Jurkat, Clone E6-1 (cell line): ENCODE measurements around the gene KRTAP5-8.
"Not testable (repeated sequence)": the region's sequence is repeated elsewhere in the genome, so short reads cannot be mapped to it uniquely, and the experiment has no call there.

Source experiments
- DNase-seq: peaks from one replicate; pipeline ENCODE4 v3.0.0-alpha.2; 2011; ENCODE audit warnings: low read depth, low spot score
- H3K4me3 ChIP-seq: 2 replicates; pipeline ENCODE4 v1.5.1; 2011; ENCODE audit warnings: mild to moderate bottlenecking, low read length, control low read depth, moderate library complexity

Gene KRTAP5-8

GRCh38 chr11:71566626-71567599, 29.1 kb downstream of the KRTAP5-8 start:
- H3K4me3 ChIP-seq, DNase-seq: not testable (repeated sequence)

GRCh38 chr11:71567633-71568032, 29.8 kb downstream of the KRTAP5-8 start:
- not testable (repeated sequence) for H3K4me3 ChIP-seq, DNase-seq

DNA sequence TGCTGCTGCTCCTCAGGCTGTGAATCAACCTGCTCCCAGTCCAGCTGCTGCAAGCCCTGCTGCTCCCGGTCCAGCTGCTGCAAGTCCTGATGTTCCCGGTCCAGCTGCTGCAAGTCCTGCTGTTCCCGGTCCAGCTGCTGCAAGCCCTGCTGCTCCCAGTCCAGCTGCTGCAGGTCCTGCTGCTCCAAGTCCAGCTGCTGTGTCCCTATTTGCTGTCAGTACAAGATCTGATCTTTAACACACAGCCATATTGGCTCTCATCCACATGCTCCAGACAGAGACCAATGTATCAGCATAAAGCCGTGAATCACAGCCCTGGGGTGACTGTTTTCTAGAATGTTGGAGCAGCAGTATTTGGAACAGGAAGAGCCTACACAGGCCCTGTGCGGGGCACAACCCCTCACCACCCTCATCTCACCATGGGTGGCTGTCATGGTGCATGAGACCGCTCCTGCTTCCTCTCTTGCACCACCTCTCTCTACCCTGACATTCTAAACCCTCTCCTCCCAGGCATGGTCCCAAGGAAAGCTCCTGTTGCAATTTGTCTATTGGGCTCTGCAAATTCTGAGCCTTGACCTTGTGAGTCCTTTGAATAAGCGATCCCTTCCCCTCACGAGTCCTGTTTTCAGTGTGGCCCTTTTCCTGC, 31.0 kb downstream of the KRTAP5-8 start:
- H3K4me3 ChIP-seq = no peak overlapping the region
- no peak for DNase-seq

GRCh38 chr11:71571101-71571850, 33.5 kb downstream of the KRTAP5-8 start:
- not testable (repeated sequence) for H3K4me3 ChIP-seq, DNase-seq

GRCh38 chr11:71572811-71573210, 35.0 kb downstream of the KRTAP5-8 start:
- H3K4me3 ChIP-seq = no peak overlapping the region
- DNase-seq = no peak

GRCh38 chr11:71574418-71574817, 36.6 kb downstream of the KRTAP5-8 start:
- DNase-seq = no peak
- H3K4me3 ChIP-seq = no peak overlapping the region

DNA sequence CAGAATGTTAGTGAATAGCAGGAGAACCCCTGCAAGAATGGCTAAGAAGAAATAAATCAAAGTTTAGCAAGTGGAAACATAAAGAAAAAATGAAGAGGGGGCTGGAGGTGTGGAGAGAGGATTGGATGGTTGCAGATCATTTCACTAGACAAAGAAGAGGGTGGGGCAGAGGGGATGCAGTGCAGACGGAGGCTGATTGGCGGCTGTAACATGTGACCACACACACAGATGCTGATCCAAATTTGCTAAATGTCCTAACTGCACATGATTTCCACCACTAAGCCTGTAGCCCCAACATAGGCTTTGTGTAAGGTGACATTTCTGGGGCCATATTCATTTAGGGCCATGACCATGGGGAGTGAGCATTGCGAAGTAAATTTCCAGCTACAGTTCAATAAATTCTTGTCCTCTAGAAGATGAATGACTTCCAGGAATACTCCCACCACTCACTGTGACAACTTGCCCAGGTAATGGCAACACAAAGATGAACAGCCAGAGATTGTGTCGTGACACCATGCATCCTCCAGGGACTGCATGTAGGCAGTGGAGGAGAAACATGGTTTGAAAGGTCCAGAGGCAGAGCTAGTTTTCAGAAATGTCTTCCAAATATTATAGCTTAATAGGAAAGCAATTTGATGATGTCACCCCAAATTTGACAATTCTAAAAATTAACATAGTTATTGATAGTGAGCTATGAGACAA, 38.0 kb downstream of the KRTAP5-8 start:
- no peak for DNase-seq
- no peak overlapping the region for H3K4me3 ChIP-seq

GRCh38 chr11:71576688-71577465, 39.1 kb downstream of the KRTAP5-8 start:
- H3K4me3 ChIP-seq, DNase-seq: not testable (repeated sequence)

DNA sequence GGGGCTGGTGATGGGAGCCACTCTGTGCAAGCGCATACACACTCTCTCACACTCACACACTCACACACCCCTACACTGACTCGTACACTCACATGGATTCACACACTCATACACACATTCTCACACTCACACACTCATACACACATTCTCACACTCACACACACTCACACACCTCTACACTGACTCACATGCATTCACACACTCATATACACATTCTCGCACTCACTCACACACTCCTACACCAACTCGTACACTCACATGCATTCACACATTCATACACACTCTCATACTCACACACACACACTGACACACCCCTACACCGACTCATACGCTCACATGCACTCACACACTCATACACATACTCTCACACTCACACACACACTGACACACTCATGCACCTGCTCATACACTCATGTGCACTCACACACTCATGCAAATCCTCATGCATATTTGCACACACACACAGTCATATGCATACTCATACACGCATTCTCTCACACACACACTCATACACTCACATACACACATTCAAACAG, 39.7 kb downstream of the KRTAP5-8 start:
- no peak overlapping the region for H3K4me3 ChIP-seq
- no peak for DNase-seq

DNA sequence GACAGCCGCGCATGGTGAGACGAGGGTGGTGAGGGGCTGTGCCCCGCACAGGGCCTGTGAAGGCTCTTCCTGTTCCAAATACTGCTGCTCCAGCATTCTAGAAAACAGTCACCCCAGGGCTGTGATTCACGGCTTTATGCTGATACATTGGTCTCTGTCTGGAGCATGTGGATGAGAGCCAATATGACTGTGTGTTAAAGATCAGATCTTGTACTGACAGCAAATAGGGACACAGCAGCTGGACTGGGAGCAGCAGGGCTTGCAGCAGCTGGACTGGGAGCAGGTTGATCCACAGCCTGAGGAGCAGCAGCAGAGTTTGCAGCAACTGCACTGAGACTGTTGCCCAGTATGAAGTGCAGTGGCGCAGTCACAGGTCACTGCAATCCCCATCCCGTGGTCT, 41.7 kb downstream of the KRTAP5-8 start:
- DNase-seq, H3K4me3 ChIP-seq: not testable (repeated sequence)

GRCh38 chr11:71580057-71581003, 42.5 kb downstream of the KRTAP5-8 start:
- peak; percentile 33 for DNase-seq
- H3K4me3 ChIP-seq = no peak overlapping the region

- H3K4me3 ChIP-seq = no peak overlapping the region
- DNase-seq = no peak
These were observed 44.0 kb downstream of the KRTAP5-8 start for GRCh38 chr11:71581826-71582225.

- no peak within 1 kb of the TSS for H3K4me3 ChIP-seq
- no peak for DNase-seq
These were observed 44.6 kb downstream of the KRTAP5-8 start, which contains the start of gene KRTAP5-11 for GRCh38 chr11:71582309-71582895. Gene KRTAP5-11, minus strand, starts transcription at chr11:71582875. Its CDS starts 38 bp downstream, at chr11:71582837.

GRCh38 chr11:71582969-71583368, 45.1 kb downstream of the KRTAP5-8 start:
- DNase-seq, H3K4me3 ChIP-seq: not testable (repeated sequence)

DNA sequence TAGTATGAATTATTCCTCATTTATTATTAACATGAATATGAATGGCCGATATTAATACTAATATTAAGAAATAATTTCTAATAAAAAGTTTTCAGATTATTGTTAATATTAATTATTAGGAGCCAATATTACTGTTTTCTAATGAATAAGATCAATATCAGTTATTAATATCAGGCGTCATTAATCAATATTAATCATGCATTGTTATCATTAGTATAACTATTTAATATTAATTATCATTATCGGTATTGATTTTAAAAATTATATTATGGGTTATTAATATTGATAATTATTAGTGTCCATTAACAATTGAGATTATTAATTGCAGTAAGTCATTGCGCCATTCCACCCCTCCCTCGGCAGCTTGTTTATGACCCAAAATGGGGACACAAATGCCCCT, 47.8 kb downstream of the KRTAP5-8 start:
- not testable (repeated sequence) for DNase-seq, H3K4me3 ChIP-seq

DNA sequence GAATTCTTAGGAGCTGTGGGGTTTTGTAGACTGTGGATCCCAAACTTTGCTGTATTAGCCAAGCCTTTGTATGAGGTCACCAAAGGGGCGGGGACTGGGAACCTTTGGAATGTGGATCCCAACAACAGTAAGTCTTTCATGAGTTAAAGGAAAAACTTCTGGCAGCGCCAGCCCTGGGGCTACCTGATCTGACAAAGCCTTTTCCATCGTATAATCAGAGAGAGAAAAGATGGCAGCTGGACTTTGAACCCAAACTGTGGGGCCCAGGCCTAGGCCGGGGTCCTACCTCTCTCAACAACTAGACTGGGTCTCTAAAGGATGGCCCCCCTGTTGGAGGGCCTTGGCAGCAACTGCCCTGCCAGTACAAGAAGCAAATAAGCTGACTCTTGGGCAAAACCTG, 50.5 kb downstream of the KRTAP5-8 start:
- H3K4me3 ChIP-seq, DNase-seq: not testable (repeated sequence)
